ENCODE data around the gene VPS37C. TPM values are rescaled to one million over a fixed set of nuclear protein-coding genes. Genes with fewer than 3 reads are reported as not detected.

Gene VPS37C
- total RNA-seq, 1 experiment from 2014 or later: 19.0 TPM

DNA sequence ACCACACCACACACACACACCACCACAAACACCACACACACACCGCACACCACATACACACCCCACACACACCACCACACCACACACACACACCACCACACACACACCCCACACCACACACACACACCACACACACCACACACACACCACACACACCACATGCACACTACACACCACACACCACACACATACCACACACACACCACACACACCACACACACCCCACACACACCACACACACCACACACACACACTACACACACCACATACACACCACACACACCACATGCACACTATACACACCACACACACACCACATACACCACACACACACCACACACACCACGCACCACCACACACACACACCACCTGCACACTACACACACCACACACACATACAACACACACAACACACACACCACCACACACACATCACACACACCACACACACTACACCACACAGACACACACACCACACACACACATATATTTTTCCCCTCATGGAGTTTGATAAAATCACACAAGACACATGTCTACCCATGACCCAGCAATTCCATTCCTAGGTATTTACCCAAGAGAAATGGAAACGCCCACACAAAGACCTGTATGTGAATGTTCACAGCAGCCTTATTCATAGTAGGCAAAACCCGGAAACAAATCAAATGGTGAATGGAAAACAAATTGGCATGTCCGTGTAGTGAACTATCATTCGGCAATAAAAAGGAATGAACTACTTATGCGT lies 44.6 kb downstream of the VPS37C start:
- Histone ChIP-seq H2AFZ (ENCODE audit: low read length) (no peak overlapping the region), H4K8ac (replicated peaks; ENCODE audit: insufficient read length, low read depth, low read length) (peak overlapping the region; percentile 3), H3T11ph (ENCODE audit: low read length) (no peak overlapping the region), H3K4me1 (ENCODE audit: insufficient read depth, low read length) (no peaks in the 10 kb centered on the region), H2BK120ac (ENCODE audit: low read depth, low read length, poor library complexity, severe bottlenecking) (no peak overlapping the region), H3K79me2 (ENCODE audit: insufficient read depth, low read length) (no peaks in the 10 kb centered on the region), H3K18ac (ENCODE audit: insufficient read length, low read depth, low read length) (no peak overlapping the region), H3K9ac (ENCODE audit: extremely low read depth, insufficient read length, low read length) (no peak overlapping the region), H3K79me1 (ENCODE audit: insufficient read depth, low read depth, low read length, poor library complexity, severe bottlenecking) (no peaks in the 10 kb centered on the region), H2BK12ac (ENCODE audit: insufficient read length, low read depth, low read length) (no peak overlapping the region), H3K4me2 (ENCODE audit: insufficient read depth, insufficient read length, low read length) (no peak overlapping the region), H2BK5ac (ENCODE audit: insufficient read length, low read length) (no peak overlapping the region), H3K56ac (ENCODE audit: insufficient read length, low read depth, low read length) (no peak overlapping the region), H4K20me1 (ENCODE audit: control insufficient read depth, insufficient read depth, insufficient read length) (no peaks in the 10 kb centered on the region), H3K4ac (ENCODE audit: low read depth, low read length) (no peak overlapping the region), H3K27ac (ENCODE audit: insufficient read length, low read depth, low read length) (no peak overlapping the region), H3K9me3 (ENCODE audit: control insufficient read depth, low read depth, low read length) (no peaks in the 10 kb centered on the region), H2BK20ac (ENCODE audit: low read depth, low read length, poor library complexity, severe bottlenecking) (no peak overlapping the region), H3K27me3 (ENCODE audit: insufficient read depth, low read length) (no peaks in the 10 kb centered on the region), H3K14ac (ENCODE audit: insufficient read depth, low read length) (no peak overlapping the region), H3K23ac (ENCODE audit: insufficient read length, low read depth, low read length) (no peak overlapping the region), H2BK15ac (ENCODE audit: low read depth, low read length) (no peak overlapping the region), H4K91ac (ENCODE audit: insufficient read length, low read depth, low read length) (no peak overlapping the region), H4K5ac (ENCODE audit: insufficient read length, low read depth, low read length) (no peak overlapping the region), H2AK5ac (ENCODE audit: insufficient read length, low read length) (no peak overlapping the region), H3K23me2 (ENCODE audit: insufficient read length, low read depth, low read length, poor library complexity, severe bottlenecking) (no peaks in the 10 kb centered on the region)
- DNase-seq: no peak
- Mint-ChIP-seq H3K4me3 (no peak overlapping the region), H3K36me3 (ENCODE audit: insufficient read depth in 1 of 3, low read depth in 3 of 3) (no peaks in the 10 kb centered on the region), H3K9me3 (no peaks in the 10 kb centered on the region; a peak in 1 of 5 replicates), H3K4me1 (peaks cover 2 to 11% of the 10 kb centered on the region in 2 experiments; a peak in 1 of 4 replicates), H3K27me3 (ENCODE audit: low read depth) (peaks cover 1% of the 10 kb centered on the region; the same call in 1 of the 2 replicates), H3K27ac (peak overlapping the region in 1 of 3 experiments; percentile 53; a peak in 1 of 7 replicates)
- no peak for TF ChIP-seq CTCF (conservative IDR thresholded peaks at IDR 0.05)
- WGBS (ENCODE audit: extremely low coverage, insufficient read length, low lambda C conversion rate): 100% methylated on average over 1 of the region's 7 CpGs
